Fibroblast of lung (primary cell): ENCODE results near the gene MS4A10. TPM values are rescaled to one million over a fixed set of nuclear protein-coding genes. Genes with fewer than 3 reads are reported as not detected.

Source experiments
- DNase-seq, 2 donors: peaks; one replicate each; pipeline versions ENCODE4 v3.0.0 to v3.0.0-alpha.2; 2010; ENCODE audit warnings: low read depth in 2 of 2
- H2AFZ ChIP-seq: 2 replicates; pipeline ENCODE4 v1.5.1; 2012; ENCODE audit warnings: low read length, control low read depth, inconsistent platforms
- H3K27ac ChIP-seq: 2 replicates; pipeline ENCODE4 v1.5.1; 2011; ENCODE audit warnings: low read length, control low read depth; ENCODE audit not compliant: insufficient read depth
- H3K27me3 ChIP-seq: 2 replicates; pipeline ENCODE4 v1.5.1; 2011; ENCODE audit warnings: mild to moderate bottlenecking, low read length; ENCODE audit not compliant: control insufficient read depth, insufficient read depth
- H3K36me3 ChIP-seq: 2 replicates; pipeline ENCODE4 v1.5.1; 2011; ENCODE audit warnings: low read length; ENCODE audit not compliant: control insufficient read depth, insufficient read depth
- H3K4me1 ChIP-seq: 2 replicates; pipeline ENCODE4 v1.5.1; 2011; ENCODE audit warnings: low read length; ENCODE audit not compliant: control insufficient read depth, insufficient read depth; ENCODE audit errors: extremely low read depth
- H3K4me2 ChIP-seq: 2 replicates; pipeline ENCODE4 v1.5.1; 2011; ENCODE audit warnings: low read length, control low read depth; ENCODE audit not compliant: insufficient read depth; ENCODE audit errors: extremely low read depth
- H3K4me3 ChIP-seq, 4 experiments: fragments of 200-600 bp in 1 of 4; sonication (generic) in 1 of 4; replicated peaks in 1 of 4; 2 replicates each; pipeline ENCODE4 v1.5.1; 2011 to 2016; ENCODE audit warnings: low read length in 4 of 4, low read depth in 3 of 4, mild to moderate bottlenecking in 3 of 4, control low read depth in 2 of 4, inconsistent platforms in 1 of 4, mixed read lengths in 1 of 4; ENCODE audit not compliant: insufficient read depth in 1 of 4; ENCODE audit errors: control extremely low read depth in 1 of 4
- H3K79me2 ChIP-seq: 2 replicates; pipeline ENCODE4 v1.5.1; 2012; ENCODE audit warnings: mild to moderate bottlenecking, low read length, inconsistent platforms; ENCODE audit not compliant: control insufficient read depth, insufficient read depth
- H3K9ac ChIP-seq: 2 replicates; pipeline ENCODE4 v1.5.1; 2011; ENCODE audit warnings: mild to moderate bottlenecking, low read length, control low read depth; ENCODE audit not compliant: insufficient read depth
- H3K9me3 ChIP-seq: 2 replicates; pipeline ENCODE4 v1.5.1; 2012; ENCODE audit warnings: low read depth, low read length; ENCODE audit not compliant: control insufficient read depth, insufficient read depth
- H4K20me1 ChIP-seq: 2 replicates; pipeline ENCODE4 v1.5.1; 2011; ENCODE audit warnings: low read length; ENCODE audit not compliant: control insufficient read depth, insufficient read depth; ENCODE audit errors: extremely low read depth
- CTCF ChIP-seq, 2 donors: IDR thresholded peaks in 1 of 2; conservative IDR thresholded peaks in 1 of 2; 1 replicate in 1 of 2; 2 replicates in 1 of 2; pipeline ENCODE4 v1.5.1; 2011 to 2012; ENCODE audit warnings: low read length in 2 of 2, control low read depth in 1 of 2, inconsistent platforms in 1 of 2, low read depth in 1 of 2, mild to moderate bottlenecking in 1 of 2
- EZH2 ChIP-seq: IDR thresholded peaks from 2 replicates; pipeline ENCODE4 v1.5.1; 2012; ENCODE audit warnings: low read length, control low read depth, mild to moderate bottlenecking; ENCODE audit errors: missing control alignments
- polyA plus RNA-seq, 2 donors: library from polyadenylated mRNA; depleted of rRNA in 1 of 2; stranded (reverse) in 1 of 2; unstranded in 1 of 2; fragments of >200 nt; gene quantifications; 2 replicates each; pipeline ENCODE4 v1.2.1, GENCODE V29; 2011 to 2012; ENCODE audit warnings: missing spikeins in 1 of 2
- total RNA-seq: library from RNA; depleted of rRNA; stranded (reverse); fragments of >200 nt; gene quantifications from 2 replicates; pipeline ENCODE4 v1.2.1, GENCODE V29; 2014

Gene MS4A10
- total and polyA plus RNA-seq, 2 donors (not counting 1 experiment from before 2014, with no cell fraction given), result not detected

DNA sequence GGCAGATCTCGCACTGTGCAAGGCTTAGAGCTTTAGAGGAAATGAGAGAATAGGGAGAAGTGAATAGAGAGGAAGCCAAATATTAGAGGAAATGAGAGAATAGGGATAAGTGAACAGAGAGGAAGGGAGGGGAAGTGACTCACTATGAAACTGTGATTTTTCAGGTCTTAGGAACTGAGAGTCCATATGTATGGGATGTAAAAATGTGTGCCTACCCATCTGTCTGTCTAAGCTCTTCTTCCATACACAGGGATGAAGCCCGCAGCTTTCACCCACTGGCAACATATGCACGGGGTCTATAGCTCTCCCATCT, 50.4 kb downstream of the MS4A10 start:
- no peaks in the 10 kb centered on the region for H3K36me3 ChIP-seq
- no peak overlapping the region for H3K27ac ChIP-seq
- no peak overlapping the region for H2AFZ ChIP-seq
- H4K20me1 ChIP-seq, result no peaks in the 10 kb centered on the region
- TF ChIP-seq CTCF (conservative IDR thresholded peaks at IDR 0.05 in 1 of 2, IDR thresholded peaks at IDR 0.05 in 1 of 2; ENCODE audit: low read depth in 1 of 2, low read length in 2 of 2) (no peak), EZH2 (no peak)
- peaks cover 4% of the 10 kb centered on the region for H3K4me1 ChIP-seq
- H3K4me2 ChIP-seq, result no peak overlapping the region
- H3K9me3 ChIP-seq, result no peaks in the 10 kb centered on the region
- no peak overlapping the region for H3K4me3 ChIP-seq
- DNase-seq, result no peak
- no peaks in the 10 kb centered on the region for H3K27me3 ChIP-seq
- H3K9ac ChIP-seq, result no peak overlapping the region
- no peaks in the 10 kb centered on the region for H3K79me2 ChIP-seq

GRCh38 chr11:60836866-60837515, 51.9 kb downstream of the MS4A10 start:
- Histone ChIP-seq H3K36me3 (no peaks in the 10 kb centered on the region), H3K27ac (no peak overlapping the region), H3K79me2 (peaks cover under 1% of the 10 kb centered on the region), H3K9me3 (no peaks in the 10 kb centered on the region), H3K27me3 (no peaks in the 10 kb centered on the region), H3K4me1 (peaks cover 14% of the 10 kb centered on the region), H3K9ac (no peak overlapping the region), H4K20me1 (no peaks in the 10 kb centered on the region), H3K4me3 (no peak overlapping the region), H3K4me2 (no peak overlapping the region), H2AFZ (no peak overlapping the region)
- TF ChIP-seq EZH2 (no peak), CTCF (conservative IDR thresholded peaks at IDR 0.05 in 1 of 2, IDR thresholded peaks at IDR 0.05 in 1 of 2; ENCODE audit: low read depth in 1 of 2, low read length in 2 of 2) (no peak)
- DNase-seq, result no peak

DNA sequence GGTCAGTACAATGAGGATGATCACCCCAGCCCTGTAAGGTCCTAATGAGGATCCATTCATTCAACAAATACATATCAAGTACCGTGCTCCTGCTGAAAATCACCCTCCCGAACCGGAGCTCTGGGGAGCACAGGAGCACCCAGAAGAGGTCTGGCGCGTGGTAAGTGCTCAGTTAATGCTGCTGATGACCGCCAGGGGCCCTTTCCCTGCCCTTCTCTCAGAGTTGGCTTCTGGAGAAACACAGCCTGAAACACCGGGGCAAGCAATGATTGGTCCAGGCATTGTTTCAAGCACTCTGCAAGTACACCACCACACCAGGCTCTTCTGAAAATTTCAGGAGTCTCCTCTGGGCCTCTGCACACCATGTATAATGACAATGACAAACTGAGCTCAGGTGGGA, 53.0 kb downstream of the MS4A10 start:
- no peak overlapping the region for H2AFZ ChIP-seq
- H3K4me2 ChIP-seq, result no peak overlapping the region
- H4K20me1 ChIP-seq, result no peaks in the 10 kb centered on the region
- H3K9ac ChIP-seq, result no peak overlapping the region
- DNase-seq, result peak in 1 of 2 donors; percentile 34
- no peaks in the 10 kb centered on the region for H3K27me3 ChIP-seq
- H3K4me3 ChIP-seq, result no peak overlapping the region
- H3K4me1 ChIP-seq, result peaks cover 14% of the 10 kb centered on the region
- no peak overlapping the region for H3K27ac ChIP-seq
- H3K9me3 ChIP-seq, result no peaks in the 10 kb centered on the region
- H3K36me3 ChIP-seq, result no peaks in the 10 kb centered on the region
- peak in 1 of 2 donors; percentile 49 for TF ChIP-seq CTCF (conservative IDR thresholded peaks at IDR 0.05 in 1 of 2, IDR thresholded peaks at IDR 0.05 in 1 of 2; ENCODE audit: low read depth in 1 of 2, low read length in 2 of 2)
- TF ChIP-seq EZH2, result no peak
- peaks cover 12% of the 10 kb centered on the region for H3K79me2 ChIP-seq
